Measurements from ENCODE around the gene MCOLN3.

DNA sequence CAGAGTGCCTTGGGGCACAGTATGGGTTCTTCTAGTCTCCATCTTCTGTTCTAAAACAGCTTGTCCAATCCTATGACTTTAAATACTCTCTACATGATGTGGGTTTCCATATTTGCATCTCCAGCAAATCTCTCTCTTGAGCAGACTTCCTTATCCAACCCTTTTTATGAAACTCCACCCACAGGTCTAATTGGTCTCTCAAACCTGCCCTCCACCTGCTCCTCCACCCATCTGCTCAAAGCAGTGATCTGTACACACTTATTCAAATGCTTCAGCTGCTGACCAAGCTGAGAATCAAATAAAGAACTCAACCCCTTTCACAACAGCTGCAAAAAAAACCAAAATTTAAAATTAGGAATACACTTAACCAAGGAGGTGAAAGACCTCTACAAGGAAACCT lies 62.9 kb downstream of the MCOLN3 start:
- TF ChIP-seq, protein P1, sequence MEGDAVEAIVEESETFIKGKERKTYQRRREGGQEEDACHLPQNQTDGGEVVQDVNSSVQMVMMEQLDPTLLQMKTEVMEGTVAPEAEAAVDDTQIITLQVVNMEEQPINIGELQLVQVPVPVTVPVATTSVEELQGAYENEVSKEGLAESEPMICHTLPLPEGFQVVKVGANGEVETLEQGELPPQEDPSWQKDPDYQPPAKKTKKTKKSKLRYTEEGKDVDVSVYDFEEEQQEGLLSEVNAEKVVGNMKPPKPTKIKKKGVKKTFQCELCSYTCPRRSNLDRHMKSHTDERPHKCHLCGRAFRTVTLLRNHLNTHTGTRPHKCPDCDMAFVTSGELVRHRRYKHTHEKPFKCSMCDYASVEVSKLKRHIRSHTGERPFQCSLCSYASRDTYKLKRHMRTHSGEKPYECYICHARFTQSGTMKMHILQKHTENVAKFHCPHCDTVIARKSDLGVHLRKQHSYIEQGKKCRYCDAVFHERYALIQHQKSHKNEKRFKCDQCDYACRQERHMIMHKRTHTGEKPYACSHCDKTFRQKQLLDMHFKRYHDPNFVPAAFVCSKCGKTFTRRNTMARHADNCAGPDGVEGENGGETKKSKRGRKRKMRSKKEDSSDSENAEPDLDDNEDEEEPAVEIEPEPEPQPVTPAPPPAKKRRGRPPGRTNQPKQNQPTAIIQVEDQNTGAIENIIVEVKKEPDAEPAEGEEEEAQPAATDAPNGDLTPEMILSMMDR (IDR thresholded peaks at IDR 0.05 in 8 of 11, conservative IDR thresholded peaks at IDR 0.05 in 3 of 11) = no peak
- TF ChIP-seq POLR2AphosphoS5 (IDR thresholded peaks at IDR 0.05) = no peak
- TF ChIP-seq POLR2A (IDR thresholded peaks at IDR 0.05) = no peak

Measured in spleen (tissue), 7 donors.